ENCODE measurements around the gene SSTR5. TPM values are rescaled to one million over a fixed set of nuclear protein-coding genes. Genes with fewer than 3 reads are reported as not detected.

SSTR5 gene
- total and polyA plus RNA-seq, 12 donors = 0.17 to 14.4 (median 2.5) TPM; not detected in 2

DNA sequence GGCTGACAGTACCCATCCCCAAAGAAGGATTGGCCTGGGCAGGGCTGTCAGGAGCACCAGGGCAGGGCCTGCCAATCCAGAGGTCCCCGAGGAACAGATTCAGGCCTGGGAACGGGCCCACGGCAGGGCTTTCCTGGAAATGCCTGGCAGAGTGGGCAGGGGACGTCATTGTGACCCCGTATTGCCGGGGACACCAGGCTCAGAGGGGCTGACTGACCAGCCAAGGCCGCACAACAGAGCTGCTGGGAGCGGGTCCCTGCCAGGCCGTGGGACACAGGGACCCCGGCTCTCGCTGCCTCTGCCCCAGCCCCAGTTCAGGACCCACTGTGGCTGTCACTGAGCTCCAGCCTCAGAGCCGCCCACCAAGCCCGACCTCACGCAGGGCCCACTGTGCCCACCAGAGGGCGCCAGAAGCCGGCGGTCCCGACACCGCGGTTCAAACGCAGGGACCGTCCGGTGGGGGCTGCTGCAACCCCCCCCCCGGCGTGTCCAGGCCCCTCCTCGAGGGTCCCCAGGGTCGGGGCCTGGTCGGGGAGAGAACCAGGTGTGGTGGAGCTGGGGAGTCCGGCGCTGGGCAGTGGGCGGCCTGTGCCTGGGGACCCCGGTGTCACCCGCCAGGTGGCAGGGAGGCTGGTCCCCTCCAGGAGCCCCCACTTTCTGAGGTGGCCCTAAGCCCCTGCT is 15.2 kb upstream of the SSTR5 start:
- Histone ChIP-seq H3K27ac (no peak overlapping the region), H3K4me3 (no peak overlapping the region), H3K9me3 (replicated peaks in 1 of 3) (no peaks in the 10 kb centered on the region), H3K36me3 (replicated peaks in 1 of 2) (no peaks in the 10 kb centered on the region), H3K4me1 (replicated peaks in 1 of 2) (no peaks in the 10 kb centered on the region), H3K27me3 (peaks cover 9% of the 10 kb centered on the region)
- intact Hi-C loops (cut with DNase I) = loop anchor here (2.0 to 10.0 kb wide), 4 partner anchors 45 to 345 kb away; partner anchors contain the start of gene METRN (in 1 of the 2)
- peak in 6 of 7 donors; percentile 38 to 66 (median 54) for DNase-seq
- TF ChIP-seq POLR2A (IDR thresholded peaks at IDR 0.05) = no peak
- TF ChIP-seq, protein P1, sequence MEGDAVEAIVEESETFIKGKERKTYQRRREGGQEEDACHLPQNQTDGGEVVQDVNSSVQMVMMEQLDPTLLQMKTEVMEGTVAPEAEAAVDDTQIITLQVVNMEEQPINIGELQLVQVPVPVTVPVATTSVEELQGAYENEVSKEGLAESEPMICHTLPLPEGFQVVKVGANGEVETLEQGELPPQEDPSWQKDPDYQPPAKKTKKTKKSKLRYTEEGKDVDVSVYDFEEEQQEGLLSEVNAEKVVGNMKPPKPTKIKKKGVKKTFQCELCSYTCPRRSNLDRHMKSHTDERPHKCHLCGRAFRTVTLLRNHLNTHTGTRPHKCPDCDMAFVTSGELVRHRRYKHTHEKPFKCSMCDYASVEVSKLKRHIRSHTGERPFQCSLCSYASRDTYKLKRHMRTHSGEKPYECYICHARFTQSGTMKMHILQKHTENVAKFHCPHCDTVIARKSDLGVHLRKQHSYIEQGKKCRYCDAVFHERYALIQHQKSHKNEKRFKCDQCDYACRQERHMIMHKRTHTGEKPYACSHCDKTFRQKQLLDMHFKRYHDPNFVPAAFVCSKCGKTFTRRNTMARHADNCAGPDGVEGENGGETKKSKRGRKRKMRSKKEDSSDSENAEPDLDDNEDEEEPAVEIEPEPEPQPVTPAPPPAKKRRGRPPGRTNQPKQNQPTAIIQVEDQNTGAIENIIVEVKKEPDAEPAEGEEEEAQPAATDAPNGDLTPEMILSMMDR (IDR thresholded peaks at IDR 0.05) = peak; percentile 66 to 90 (median 80)
- WGBS, 4 donors = 22 to 31% (median 23%) methylated on average over 9 to 33 of the region's 33 CpGs; no CpG with 5 or more reads in 1 of the 4 donors

DNA sequence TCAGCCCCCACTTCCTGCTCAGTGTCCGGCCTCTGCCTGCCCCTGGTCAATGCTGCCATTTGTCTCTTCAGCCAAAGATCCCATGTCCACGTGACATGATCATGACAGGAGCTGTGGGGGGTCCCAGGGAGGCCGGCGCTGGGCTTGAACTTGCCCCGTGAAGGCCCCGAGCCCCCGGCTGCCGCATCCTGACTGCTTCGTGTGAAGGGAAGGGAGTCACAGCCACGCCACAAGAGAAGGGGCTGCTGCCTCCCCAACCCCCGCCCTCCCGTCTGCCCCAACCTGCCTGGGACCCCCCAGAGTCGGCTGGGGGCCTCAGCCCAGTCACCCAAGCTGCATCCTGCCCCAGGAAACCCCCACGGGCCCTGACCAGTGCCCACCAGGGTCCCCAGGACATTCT is 14.3 kb upstream of the SSTR5 start:
- Histone ChIP-seq H3K4me3 (no peak overlapping the region), H3K9me3 (replicated peaks in 1 of 3) (no peaks in the 10 kb centered on the region), H3K36me3 (replicated peaks in 1 of 2) (no peaks in the 10 kb centered on the region), H3K27ac (no peak overlapping the region), H3K27me3 (peaks cover 9% of the 10 kb centered on the region), H3K4me1 (replicated peaks in 1 of 2) (no peaks in the 10 kb centered on the region)
- intact Hi-C loops (cut with DNase I) = loop anchor here (5.0 to 10.0 kb wide), 3 partner anchors 246 to 346 kb away; partner anchors contain the start of gene METRN (in 1 of the 2)
- DNase-seq = no peak
- 29 to 31% (median 30%) methylated on average over 3 to 14 of the region's 14 CpGs for WGBS, 4 donors
- TF ChIP-seq, protein P1 (IDR thresholded peaks at IDR 0.05) = no peak
- no peak for TF ChIP-seq POLR2A (IDR thresholded peaks at IDR 0.05)

DNA sequence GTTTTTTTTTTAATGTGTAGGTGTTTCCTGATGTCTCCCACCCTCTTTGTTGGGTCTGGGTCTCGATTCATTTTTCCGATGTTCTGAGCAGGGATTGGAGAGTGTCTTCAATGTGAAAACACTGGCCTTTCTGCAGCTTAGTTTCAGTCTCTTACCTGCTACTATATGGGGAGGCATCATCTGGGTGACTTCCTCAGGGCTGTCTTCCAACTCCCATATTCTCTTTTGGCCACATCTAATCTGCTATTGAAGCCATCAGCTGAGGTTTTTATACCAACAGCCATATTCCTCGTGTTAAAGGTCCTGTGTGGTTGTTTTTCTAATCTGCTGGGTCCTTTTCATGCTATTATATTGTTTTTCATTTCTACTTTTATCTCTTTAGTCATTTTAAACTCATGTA is 13.2 kb upstream of the SSTR5 start:
- WGBS, 4 donors = 84 to 92% (median 90%) methylated on average over 3 of the region's 3 CpGs
- H3K27ac ChIP-seq = no peak overlapping the region
- intact Hi-C loops (cut with DNase I) = loop anchor here (5.0 to 10.0 kb wide), 3 partner anchors 247 to 347 kb away; partner anchors contain the start of gene METRN (in 1 of the 2)
- peaks cover 9% of the 10 kb centered on the region for H3K27me3 ChIP-seq
- H3K9me3 ChIP-seq (replicated peaks in 1 of 3) = no peaks in the 10 kb centered on the region
- H3K4me1 ChIP-seq (replicated peaks in 1 of 2) = no peaks in the 10 kb centered on the region
- no peak overlapping the region for H3K4me3 ChIP-seq
- no peak for TF ChIP-seq POLR2A (IDR thresholded peaks at IDR 0.05)
- TF ChIP-seq, protein P1 (IDR thresholded peaks at IDR 0.05) = no peak
- no peak for DNase-seq
- no peaks in the 10 kb centered on the region for H3K36me3 ChIP-seq (replicated peaks in 1 of 2)

DNA sequence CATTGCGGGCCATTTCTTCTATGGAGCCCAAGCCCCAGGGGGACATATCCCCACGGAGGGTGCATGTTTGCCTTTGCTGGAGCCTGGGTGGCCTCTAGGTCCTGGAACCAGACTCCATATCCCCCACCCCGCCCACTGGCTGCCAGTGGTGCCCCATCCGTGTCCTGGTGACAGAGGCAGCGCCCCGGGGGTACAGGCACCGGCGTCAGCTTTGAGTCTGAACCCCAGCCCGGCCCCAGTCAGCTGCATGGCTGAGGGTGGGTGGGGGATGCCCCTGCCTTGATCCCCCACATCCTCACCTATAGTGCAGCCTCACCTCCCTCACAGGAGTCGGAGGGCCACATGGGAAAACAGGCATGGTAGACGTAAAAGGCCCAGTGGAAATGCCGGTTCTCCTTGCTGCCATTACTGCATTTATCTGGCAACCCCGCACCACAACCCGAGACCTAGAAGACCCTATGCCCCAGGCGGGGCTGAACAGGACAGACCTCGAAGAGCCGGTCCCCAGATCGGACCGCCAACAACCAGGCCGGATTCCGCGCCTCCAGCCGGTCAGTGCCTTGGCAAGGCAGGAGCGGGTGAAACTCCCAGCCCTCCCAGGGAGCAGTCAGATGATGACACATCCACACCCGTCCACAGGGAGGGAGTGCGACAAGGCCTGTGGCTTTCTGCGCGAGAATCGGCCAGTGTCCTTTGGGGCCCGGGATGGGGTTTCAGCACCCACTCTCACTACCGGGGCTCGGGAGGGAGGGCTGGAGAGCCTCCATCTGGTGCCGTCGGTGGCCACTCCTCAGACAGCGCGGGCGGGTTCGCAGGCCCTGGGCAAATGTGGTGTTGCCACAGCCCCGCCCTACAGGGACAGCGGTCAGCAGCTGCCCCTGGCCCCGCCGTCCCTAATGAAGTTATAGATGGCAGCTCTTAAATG is 11.9 kb upstream of the SSTR5 start:
- Histone ChIP-seq H3K36me3 (replicated peaks in 1 of 2) (no peaks in the 10 kb centered on the region), H3K4me1 (replicated peaks in 1 of 2) (no peaks in the 10 kb centered on the region), H3K27me3 (peaks cover 9% of the 10 kb centered on the region), H3K9me3 (replicated peaks in 1 of 3) (no peaks in the 10 kb centered on the region), H3K4me3 (no peak overlapping the region), H3K27ac (no peak overlapping the region)
- intact Hi-C loops (cut with DNase I) = no loop called here
- DNase-seq = no peak
- 78 to 83% (median 80%) methylated on average over 20 to 42 of the region's 42 CpGs for WGBS, 4 donors
- TF ChIP-seq POLR2A (IDR thresholded peaks at IDR 0.05) = no peak
- TF ChIP-seq, protein P1 (IDR thresholded peaks at IDR 0.05) = no peak
